ENCODE measurements around the gene SCAMP5.

Gene SCAMP5

GRCh38 chr15:74967670-74968069, 27.7 kb upstream of the SCAMP5 start:
- H3K4me1 ChIP-seq (ENCODE audit: control insufficient read depth, insufficient read depth, low read length): 0 out of 2 replicates have a peak, but pooled peaks cover 1% of the 10 kb centered on the region
- no peak for DNase-seq (ENCODE audit: low read depth, low spot score)
- no peak overlapping the region for H3K27ac ChIP-seq (ENCODE audit: low read length)
- no CpG with 5 or more reads among the region's 5 CpGs for WGBS (ENCODE audit: insufficient coverage, insufficient read length)
- no peaks in the 10 kb centered on the region for H3K9me3 ChIP-seq (ENCODE audit: control insufficient read depth, insufficient read depth, low read length)
- H3K27me3 ChIP-seq (ENCODE audit: control insufficient read depth, insufficient read depth, low read length): no peaks in the 10 kb centered on the region
- no peaks in the 10 kb centered on the region for H3K36me3 ChIP-seq (ENCODE audit: control insufficient read depth, insufficient read depth, low read length)
- no peak overlapping the region for H3K4me3 ChIP-seq (ENCODE audit: low read length)

- no CpG with 5 or more reads among the region's 1 CpG for WGBS (ENCODE audit: insufficient coverage, insufficient read length)
- H3K4me3 ChIP-seq (ENCODE audit: low read length): no peak overlapping the region
- H3K9me3 ChIP-seq (ENCODE audit: control insufficient read depth, insufficient read depth, low read length): no peaks in the 10 kb centered on the region
- H3K4me1 ChIP-seq (ENCODE audit: control insufficient read depth, insufficient read depth, low read length): no peaks in the 10 kb centered on the region
- no peaks in the 10 kb centered on the region for H3K27me3 ChIP-seq (ENCODE audit: control insufficient read depth, insufficient read depth, low read length)
- no peaks in the 10 kb centered on the region for H3K36me3 ChIP-seq (ENCODE audit: control insufficient read depth, insufficient read depth, low read length)
- no peak overlapping the region for H3K27ac ChIP-seq (ENCODE audit: low read length)
- no peak for DNase-seq (ENCODE audit: low read depth, low spot score)
Measured at GRCh38 chr15:74976159-74976558, 19.2 kb upstream of the SCAMP5 start.

GRCh38 chr15:74977599-74977998, 17.8 kb upstream of the SCAMP5 start:
- no CpG with 5 or more reads among the region's 4 CpGs for whole genome bisulfite sequencing (ENCODE audit: insufficient coverage, insufficient read length)
- DNase-seq (ENCODE audit: low read depth, low spot score): no peak
- no peaks in the 10 kb centered on the region for H3K36me3 ChIP-seq (ENCODE audit: control insufficient read depth, insufficient read depth, low read length)
- no peaks in the 10 kb centered on the region for H3K27me3 ChIP-seq (ENCODE audit: control insufficient read depth, insufficient read depth, low read length)
- H3K27ac ChIP-seq (ENCODE audit: low read length): no peak overlapping the region
- H3K4me1 ChIP-seq (ENCODE audit: control insufficient read depth, insufficient read depth, low read length): no peaks in the 10 kb centered on the region
- no peaks in the 10 kb centered on the region for H3K9me3 ChIP-seq (ENCODE audit: control insufficient read depth, insufficient read depth, low read length)
- no peak overlapping the region for H3K4me3 ChIP-seq (ENCODE audit: low read length)

- Histone ChIP-seq H3K4me1 (ENCODE audit: control insufficient read depth, insufficient read depth, low read length) (no peaks in the 10 kb centered on the region), H3K27ac (ENCODE audit: low read length) (no peak overlapping the region), H3K4me3 (ENCODE audit: low read length) (no peak overlapping the region), H3K36me3 (ENCODE audit: control insufficient read depth, insufficient read depth, low read length) (no peaks in the 10 kb centered on the region), H3K9me3 (ENCODE audit: control insufficient read depth, insufficient read depth, low read length) (no peaks in the 10 kb centered on the region), H3K27me3 (ENCODE audit: control insufficient read depth, insufficient read depth, low read length) (no peaks in the 10 kb centered on the region)
- WGBS (ENCODE audit: insufficient coverage, insufficient read length): no CpG with 5 or more reads among the region's 1 CpG
- DNase-seq (ENCODE audit: low read depth, low spot score): no peak
Measured at GRCh38 chr15:74978077-74978476, 17.3 kb upstream of the SCAMP5 start.

- Histone ChIP-seq H3K27me3 (ENCODE audit: control insufficient read depth, insufficient read depth, low read length) (no peaks in the 10 kb centered on the region), H3K9me3 (ENCODE audit: control insufficient read depth, insufficient read depth, low read length) (no peaks in the 10 kb centered on the region), H3K27ac (ENCODE audit: low read length) (no peak overlapping the region), H3K4me1 (ENCODE audit: control insufficient read depth, insufficient read depth, low read length) (no peaks in the 10 kb centered on the region), H3K4me3 (ENCODE audit: low read length) (no peak overlapping the region), H3K36me3 (ENCODE audit: control insufficient read depth, insufficient read depth, low read length) (no peaks in the 10 kb centered on the region)
- DNase-seq (ENCODE audit: low read depth, low spot score): no peak
- WGBS (ENCODE audit: insufficient coverage, insufficient read length): no CpG with 5 or more reads among the region's 3 CpGs
Measured at GRCh38 chr15:74978503-74978902, 16.9 kb upstream of the SCAMP5 start.

- Histone ChIP-seq H3K27me3 (ENCODE audit: control insufficient read depth, insufficient read depth, low read length) (no peaks in the 10 kb centered on the region), H3K36me3 (ENCODE audit: control insufficient read depth, insufficient read depth, low read length) (no peaks in the 10 kb centered on the region), H3K27ac (ENCODE audit: low read length) (no peak overlapping the region), H3K9me3 (ENCODE audit: control insufficient read depth, insufficient read depth, low read length) (no peaks in the 10 kb centered on the region), H3K4me1 (ENCODE audit: control insufficient read depth, insufficient read depth, low read length) (no peaks in the 10 kb centered on the region), H3K4me3 (ENCODE audit: low read length) (no peak overlapping the region)
- no CpG with 5 or more reads among the region's 5 CpGs for WGBS (ENCODE audit: insufficient coverage, insufficient read length)
- DNase-seq (ENCODE audit: low read depth, low spot score): no peak
Measured at GRCh38 chr15:74982183-74982582, 13.2 kb upstream of the SCAMP5 start.

GRCh38 chr15:74983725-74984231, 11.6 kb upstream of the SCAMP5 start:
- Histone ChIP-seq H3K27me3 (ENCODE audit: control insufficient read depth, insufficient read depth, low read length) (no peaks in the 10 kb centered on the region), H3K9me3 (ENCODE audit: control insufficient read depth, insufficient read depth, low read length) (no peaks in the 10 kb centered on the region), H3K27ac (ENCODE audit: low read length) (no peak overlapping the region), H3K4me3 (ENCODE audit: low read length) (no peak overlapping the region), H3K4me1 (ENCODE audit: control insufficient read depth, insufficient read depth, low read length) (no peaks in the 10 kb centered on the region; the same call in 1 of the 2 replicates), H3K36me3 (ENCODE audit: control insufficient read depth, insufficient read depth, low read length) (no peaks in the 10 kb centered on the region)
- no peak for DNase-seq (ENCODE audit: low read depth, low spot score)
- WGBS (ENCODE audit: insufficient coverage, insufficient read length): no CpG with 5 or more reads among the region's 4 CpGs

- H3K27me3 ChIP-seq (ENCODE audit: control insufficient read depth, insufficient read depth, low read length): no peaks in the 10 kb centered on the region
- DNase-seq (ENCODE audit: low read depth, low spot score): peak; percentile 18
- no CpG with 5 or more reads among the region's 4 CpGs for WGBS (ENCODE audit: insufficient coverage, insufficient read length)
Measured at GRCh38 chr15:74988007-74988800, 7.2 kb upstream of the SCAMP5 start.

GRCh38 chr15:74989527-74989926, 5.8 kb upstream of the SCAMP5 start:
- no peaks in the 10 kb centered on the region for H3K36me3 ChIP-seq (ENCODE audit: control insufficient read depth, insufficient read depth, low read length)
- H3K27me3 ChIP-seq (ENCODE audit: control insufficient read depth, insufficient read depth, low read length): no peaks in the 10 kb centered on the region
- no peak for DNase-seq (ENCODE audit: low read depth, low spot score)
- H3K9me3 ChIP-seq (ENCODE audit: control insufficient read depth, insufficient read depth, low read length): no peaks in the 10 kb centered on the region
- no peaks in the 10 kb centered on the region; the same call in 1 of the 2 replicates for H3K4me1 ChIP-seq (ENCODE audit: control insufficient read depth, insufficient read depth, low read length)
- H3K4me3 ChIP-seq (ENCODE audit: low read length): no peak overlapping the region
- no peak overlapping the region for H3K27ac ChIP-seq (ENCODE audit: low read length)

More at GRCh38 chr15:74988007-74988800, 7.2 kb upstream of the SCAMP5 start:
- no peaks in the 10 kb centered on the region; the same call in 1 of the 2 replicates for H3K4me1 ChIP-seq (ENCODE audit: control insufficient read depth, insufficient read depth, low read length)
- no peaks in the 10 kb centered on the region for H3K36me3 ChIP-seq (ENCODE audit: control insufficient read depth, insufficient read depth, low read length)
- H3K9me3 ChIP-seq (ENCODE audit: control insufficient read depth, insufficient read depth, low read length): no peaks in the 10 kb centered on the region
- no peak overlapping the region for H3K27ac ChIP-seq (ENCODE audit: low read length)
- no peak overlapping the region for H3K4me3 ChIP-seq (ENCODE audit: low read length)

GRCh38 chr15:74992619-74993018, 2.7 kb upstream of the SCAMP5 start:
- no peak for DNase-seq (ENCODE audit: low read depth, low spot score)
- Histone ChIP-seq H3K9me3 (ENCODE audit: control insufficient read depth, insufficient read depth, low read length) (no peaks in the 10 kb centered on the region), H3K27me3 (ENCODE audit: control insufficient read depth, insufficient read depth, low read length) (no peaks in the 10 kb centered on the region), H3K36me3 (ENCODE audit: control insufficient read depth, insufficient read depth, low read length) (no peaks in the 10 kb centered on the region), H3K4me1 (ENCODE audit: control insufficient read depth, insufficient read depth, low read length) (peaks cover 2% of the 10 kb centered on the region; the same call in 1 of the 2 replicates), H3K27ac (ENCODE audit: low read length) (no peak overlapping the region), H3K4me3 (ENCODE audit: low read length) (no peak overlapping the region)
- no CpG with 5 or more reads among the region's 1 CpG for WGBS (ENCODE audit: insufficient coverage, insufficient read length)

GRCh38 chr15:74994236-74994635, 1.1 kb upstream of the SCAMP5 start:
- H3K9me3 ChIP-seq (ENCODE audit: control insufficient read depth, insufficient read depth, low read length): no peaks in the 10 kb centered on the region
- no peak overlapping the region for H3K27ac ChIP-seq (ENCODE audit: low read length)
- H3K27me3 ChIP-seq (ENCODE audit: control insufficient read depth, insufficient read depth, low read length): no peaks in the 10 kb centered on the region
- no peak overlapping the region for H3K4me3 ChIP-seq (ENCODE audit: low read length)
- H3K36me3 ChIP-seq (ENCODE audit: control insufficient read depth, insufficient read depth, low read length): no peaks in the 10 kb centered on the region
- peaks cover 2% of the 10 kb centered on the region; the same call in 1 of the 2 replicates for H3K4me1 ChIP-seq (ENCODE audit: control insufficient read depth, insufficient read depth, low read length)
- WGBS (ENCODE audit: insufficient coverage, insufficient read length): no CpG with 5 or more reads among the region's 2 CpGs
- DNase-seq (ENCODE audit: low read depth, low spot score): no peak
